Astrocyte (in vitro differentiated cells and primary cell): Measurements from ENCODE around the gene SUPT7L. TPM values are rescaled to one million over a fixed set of nuclear protein-coding genes. Genes with fewer than 3 reads are reported as not detected.

Experiments
- DNase-seq: peaks from one replicate; pipeline ENCODE4 v3.0.0-alpha.2; 2010; ENCODE audit warnings: low read depth
- FAIRE-seq: peaks from 2 replicates; lab custom pipeline; 2011; peaks lifted over from hg19 to GRCh38; lab: Jason Lieb, UNC
- H2AFZ ChIP-seq: 2 replicates; pipeline ENCODE4 v1.6.0; 2012; ENCODE audit warnings: low read depth, low read length, inconsistent platforms
- H3K27ac ChIP-seq: 2 replicates; pipeline ENCODE4 v1.5.1; 2011; ENCODE audit warnings: low read depth, low read length, inconsistent platforms
- H3K27me3 ChIP-seq: 2 replicates; pipeline ENCODE4 v1.6.0; 2011; ENCODE audit warnings: low read length, inconsistent platforms; ENCODE audit not compliant: insufficient read depth
- H3K36me3 ChIP-seq: 2 replicates; pipeline ENCODE4 v1.5.1; 2011; ENCODE audit warnings: low read length, inconsistent platforms; ENCODE audit not compliant: insufficient read depth
- H3K4me1 ChIP-seq: 2 replicates; pipeline ENCODE4 v1.5.1; 2011; ENCODE audit warnings: low read length, inconsistent platforms; ENCODE audit not compliant: insufficient read depth
- H3K4me2 ChIP-seq: 2 replicates; pipeline ENCODE4 v1.6.0; 2012; ENCODE audit warnings: low read length, inconsistent platforms
- H3K4me3 ChIP-seq: 2 replicates; pipeline ENCODE4 v1.5.1; 2011; ENCODE audit warnings: low read depth, mild to moderate bottlenecking, low read length, inconsistent platforms; ENCODE audit not compliant: insufficient read depth
- H3K79me2 ChIP-seq: 2 replicates; pipeline ENCODE4 v1.6.0; 2012; ENCODE audit warnings: mild to moderate bottlenecking, low read length, inconsistent platforms; ENCODE audit not compliant: insufficient read depth
- H3K9ac ChIP-seq: 2 replicates; pipeline ENCODE4 v1.6.0; 2012; ENCODE audit warnings: mild to moderate bottlenecking, low read length, inconsistent platforms
- H3K9me3 ChIP-seq: 2 replicates; pipeline ENCODE4 v1.5.1; 2012; ENCODE audit warnings: low read depth, mild to moderate bottlenecking, low read length, inconsistent platforms; ENCODE audit not compliant: insufficient read depth
- H4K20me1 ChIP-seq: 2 replicates; pipeline ENCODE4 v1.6.0; 2012; ENCODE audit warnings: low read length, inconsistent platforms; ENCODE audit not compliant: insufficient read depth
- H3K27ac Mint-ChIP-seq: one replicate; pipeline ENCODE4 v1.8.0; 2021; ENCODE audit warnings: mild to moderate bottlenecking, mixed read lengths; ENCODE audit not compliant: unreplicated experiment
- H3K27me3 Mint-ChIP-seq: one replicate; pipeline ENCODE4 v1.8.0; 2021; ENCODE audit warnings: low read depth, mixed read lengths; ENCODE audit not compliant: unreplicated experiment
- H3K36me3 Mint-ChIP-seq: one replicate; pipeline ENCODE4 v1.8.0; 2021; ENCODE audit warnings: low read depth, mixed read lengths; ENCODE audit not compliant: unreplicated experiment
- H3K4me1 Mint-ChIP-seq: one replicate; pipeline ENCODE4 v1.8.0; 2021; ENCODE audit warnings: low read depth, mixed read lengths; ENCODE audit not compliant: unreplicated experiment
- H3K4me3 Mint-ChIP-seq: one replicate; pipeline ENCODE4 v1.8.0; 2021; ENCODE audit warnings: mild to moderate bottlenecking, moderate library complexity, mixed read lengths; ENCODE audit not compliant: unreplicated experiment
- H3K9me3 Mint-ChIP-seq: one replicate; pipeline ENCODE4 v1.8.0; 2021; ENCODE audit warnings: mild to moderate bottlenecking, mixed read lengths; ENCODE audit not compliant: unreplicated experiment
- CTCF ChIP-seq: IDR thresholded peaks from 2 replicates; pipeline ENCODE4 v1.5.1; 2011; ENCODE audit warnings: low read depth, mild to moderate bottlenecking, inconsistent platforms, low read length, moderate library complexity; ENCODE audit not compliant: insufficient read depth
- EZH2 ChIP-seq: IDR thresholded peaks from 2 replicates; pipeline ENCODE4 v1.6.1; 2012; ENCODE audit warnings: mild to moderate bottlenecking, low read length, inconsistent platforms; ENCODE audit not compliant: insufficient read depth
- total RNA-seq: library from RNA; stranded (reverse); gene quantifications from 2 replicates; pipeline ENCODE4 v1.2.1, GENCODE V29; 2021

Gene SUPT7L
- total RNA-seq, 1 donor from 2014 or later = 27.8 TPM

- Mint-ChIP-seq H3K4me3 (no peak overlapping the region), H3K36me3 (no peaks in the 10 kb centered on the region), H3K4me1 (peaks cover 15% of the 10 kb centered on the region), H3K9me3 (no peaks in the 10 kb centered on the region), H3K27ac (no peak overlapping the region), H3K27me3 (no peaks in the 10 kb centered on the region)
- Histone ChIP-seq H3K4me2 (no peak overlapping the region), H3K4me1 (peaks cover 20% of the 10 kb centered on the region), H3K4me3 (no peak overlapping the region), H3K9ac (no peak overlapping the region), H3K36me3 (no peaks in the 10 kb centered on the region), H4K20me1 (no peaks in the 10 kb centered on the region), H2AFZ (no peak overlapping the region), H3K27me3 (no peaks in the 10 kb centered on the region), H3K79me2 (no peaks in the 10 kb centered on the region), H3K9me3 (no peaks in the 10 kb centered on the region), H3K27ac (no peak overlapping the region)
- DNase-seq = no peak
- TF ChIP-seq EZH2 (no peak), CTCF (no peak)
- FAIRE-seq = no peak
Observed at GRCh38 chr2:27709960-27710575, 46.7 kb upstream of the SUPT7L start.

GRCh38 chr2:27709326-27709725, 45.9 kb upstream of the SUPT7L start:
- H3K4me1 ChIP-seq = peaks cover 23% of the 10 kb centered on the region
- H2AFZ ChIP-seq = no peak overlapping the region
- Mint-ChIP-seq H3K27me3 (no peaks in the 10 kb centered on the region), H3K36me3 (no peaks in the 10 kb centered on the region), H3K27ac (no peak overlapping the region), H3K4me3 (no peak overlapping the region), H3K9me3 (no peaks in the 10 kb centered on the region), H3K4me1 (peaks cover 15% of the 10 kb centered on the region)
- no peaks in the 10 kb centered on the region for H3K79me2 ChIP-seq
- no peaks in the 10 kb centered on the region for H3K9me3 ChIP-seq
- no peak for FAIRE-seq
- H3K36me3 ChIP-seq = no peaks in the 10 kb centered on the region
- no peak overlapping the region for H3K4me3 ChIP-seq
- H3K4me2 ChIP-seq = no peak overlapping the region
- no peak for DNase-seq
- no peak overlapping the region for H3K9ac ChIP-seq
- H4K20me1 ChIP-seq = no peaks in the 10 kb centered on the region
- TF ChIP-seq CTCF (no peak), EZH2 (no peak)
- H3K27me3 ChIP-seq = no peaks in the 10 kb centered on the region
- H3K27ac ChIP-seq = no peak overlapping the region

- no peak for TF ChIP-seq CTCF
- no peak for TF ChIP-seq EZH2
- no peak overlapping the region for H3K4me3 Mint-ChIP-seq
Observed at GRCh38 chr2:27708666-27709065, 45.3 kb upstream of the SUPT7L start.

More at GRCh38 chr2:27708666-27709065, 45.3 kb upstream of the SUPT7L start:
- H3K79me2 ChIP-seq = no peaks in the 10 kb centered on the region
- Mint-ChIP-seq H3K9me3 (no peaks in the 10 kb centered on the region), H3K27me3 (no peaks in the 10 kb centered on the region), H3K36me3 (no peaks in the 10 kb centered on the region), H3K4me1 (peaks cover 17% of the 10 kb centered on the region), H3K27ac (no peak overlapping the region)
- no peaks in the 10 kb centered on the region for H3K36me3 ChIP-seq
- no peaks in the 10 kb centered on the region for H3K27me3 ChIP-seq
- H3K4me2 ChIP-seq = no peak overlapping the region
- H2AFZ ChIP-seq = no peak overlapping the region
- no peaks in the 10 kb centered on the region for H3K9me3 ChIP-seq
- no peak overlapping the region for H3K27ac ChIP-seq
- no peak overlapping the region for H3K9ac ChIP-seq
- peaks cover 27% of the 10 kb centered on the region for H3K4me1 ChIP-seq
- H3K4me3 ChIP-seq = no peak overlapping the region
- no peaks in the 10 kb centered on the region for H4K20me1 ChIP-seq
- DNase-seq (peak; percentile 61), FAIRE-seq (no peak)
